ENCODE data around the gene SALL3. TPM values are rescaled to one million over a fixed set of nuclear protein-coding genes. Genes with fewer than 3 reads are reported as not detected.

Gene SALL3
- total and polyA plus RNA-seq, 8 donors: not detected

- WGBS, 5 donors: 85 to 100% (median 88%) methylated on average over 9 to 67 of the region's 67 CpGs
- TF ChIP-seq POLR2AphosphoS5 (IDR thresholded peaks at IDR 0.05) (no peak), POLR2A (IDR thresholded peaks at IDR 0.05) (no peak), EP300 (IDR thresholded peaks at IDR 0.05) (no peak), CTCF (IDR thresholded peaks at IDR 0.05) (no peak)
- DNase-seq: no peak
- Histone ChIP-seq H3K4me3 (no peak overlapping the region), H3K9me3 (peaks cover 0 to 11% (median 0%) of the 10 kb centered on the region in 4 donors), H3K36me3 (no peaks in the 10 kb centered on the region), H3K27me3 (peaks cover 0 to 47% (median 3%) of the 10 kb centered on the region in 3 donors), H3K27ac (no peak overlapping the region), H3K4me1 (no peaks in the 10 kb centered on the region)
- intact Hi-C loops (cut with DNase I; ENCODE audit: low total_unique reads): no loop called here
Observed at GRCh38 chr18:79006106-79006795, 26.6 kb downstream of the SALL3 start.

GRCh38 chr18:79007440-79007839 is 27.8 kb downstream of the SALL3 start:
- H3K27me3 ChIP-seq: peaks cover 0 to 56% (median 8%) of the 10 kb centered on the region in 3 donors
- H3K36me3 ChIP-seq: no peaks in the 10 kb centered on the region
- 80 to 88% (median 85%) methylated on average over 9 of the region's 9 CpGs for WGBS, 5 donors
- no peak overlapping the region for H3K4me3 ChIP-seq
- H3K27ac ChIP-seq: no peak overlapping the region
- intact Hi-C loops (cut with DNase I; ENCODE audit: low total_unique reads): no loop called here
- peaks cover 0 to 11% (median 0%) of the 10 kb centered on the region in 4 donors for H3K9me3 ChIP-seq
- no peak for DNase-seq
- no peaks in the 10 kb centered on the region for H3K4me1 ChIP-seq
- TF ChIP-seq POLR2A (IDR thresholded peaks at IDR 0.05) (no peak), CTCF (IDR thresholded peaks at IDR 0.05) (no peak), EP300 (IDR thresholded peaks at IDR 0.05) (no peak), POLR2AphosphoS5 (IDR thresholded peaks at IDR 0.05) (no peak)

- TF ChIP-seq CTCF (IDR thresholded peaks at IDR 0.05) (no peak), EP300 (IDR thresholded peaks at IDR 0.05) (no peak), POLR2A (IDR thresholded peaks at IDR 0.05) (no peak), POLR2AphosphoS5 (IDR thresholded peaks at IDR 0.05) (no peak)
- Histone ChIP-seq H3K36me3 (no peaks in the 10 kb centered on the region), H3K4me1 (no peaks in the 10 kb centered on the region), H3K27ac (no peak overlapping the region), H3K27me3 (peaks cover 0 to 56% (median 8%) of the 10 kb centered on the region in 3 donors), H3K4me3 (no peak overlapping the region), H3K9me3 (peaks cover 0 to 11% (median 0%) of the 10 kb centered on the region in 4 donors)
- peak in 1 of 2 donors; percentile 15 for DNase-seq
- WGBS, 5 donors: 89 to 94% (median 92%) methylated on average over 19 to 21 of the region's 21 CpGs
- intact Hi-C loops (cut with DNase I; ENCODE audit: low total_unique reads): no loop called here
Observed at GRCh38 chr18:79008356-79008940, 28.8 kb downstream of the SALL3 start.

- WGBS, 5 donors: 76 to 81% (median 78%) methylated on average over 9 of the region's 9 CpGs
- no peak for DNase-seq
- Histone ChIP-seq H3K4me3 (no peak overlapping the region), H3K4me1 (no peaks in the 10 kb centered on the region), H3K9me3 (peaks cover 0 to 11% (median 0%) of the 10 kb centered on the region in 4 donors), H3K36me3 (no peaks in the 10 kb centered on the region), H3K27me3 (peaks cover 0 to 55% (median 8%) of the 10 kb centered on the region in 3 donors), H3K27ac (no peak overlapping the region)
- no peak for TF ChIP-seq POLR2A (IDR thresholded peaks at IDR 0.05)
- TF ChIP-seq POLR2AphosphoS5 (IDR thresholded peaks at IDR 0.05): no peak
- TF ChIP-seq CTCF (IDR thresholded peaks at IDR 0.05): no peak
- no peak for TF ChIP-seq EP300 (IDR thresholded peaks at IDR 0.05)
- intact Hi-C loops (cut with DNase I; ENCODE audit: low total_unique reads): no loop called here
Observed at GRCh38 chr18:79010802-79011201, 31.2 kb downstream of the SALL3 start.
